GM23338 (cell line): Measurements from ENCODE around the gene ZYG11B. TPM values are rescaled to one million over a fixed set of nuclear protein-coding genes. Genes with fewer than 3 reads are reported as not detected.
"Not testable (repeated sequence)": the region's sequence is repeated elsewhere in the genome, so short reads cannot be mapped to it uniquely, and the experiment has no call there.

Experiments used
- ATAC-seq: fragments of 200-7000 bp; cut with Tn5 transposase; 3 replicates; pipeline ENCODE4 v1.9.1; 2020
- DNase-seq: peaks from one replicate; pipeline ENCODE4 v3.0.0-alpha.2; 2015; ENCODE audit warnings: low spot score
- H2AFZ ChIP-seq: fragments of 200-600 bp; sonication (generic); 2 replicates; pipeline ENCODE4 v1.8.0; 2016; ENCODE audit warnings: antibody characterized with exemption, mild to moderate bottlenecking, moderate library complexity
- H3F3A ChIP-seq: fragments of 200-600 bp; sonication (generic); replicated peaks from 2 replicates; pipeline ENCODE4 v1.8.0; 2017; ENCODE audit warnings: antibody characterized with exemption, mixed run types, low read depth
- H3K27ac ChIP-seq: fragments of 200-600 bp; sonication (generic); 2 replicates; pipeline ENCODE4 v1.6.1; 2016; ENCODE audit warnings: low read depth
- H3K27me3 ChIP-seq: fragments of 200-600 bp; sonication (generic); 2 replicates; pipeline ENCODE4 v1.8.0; 2016; ENCODE audit warnings: mild to moderate bottlenecking, mixed run types, moderate library complexity; ENCODE audit not compliant: insufficient read depth
- H3K36me3 ChIP-seq: fragments of 200-600 bp; sonication (generic); 2 replicates; pipeline ENCODE4 v1.8.0; 2016; ENCODE audit warnings: mild to moderate bottlenecking; ENCODE audit not compliant: insufficient read depth
- H3K4me1 ChIP-seq: fragments of 200-600 bp; sonication (generic); 2 replicates; pipeline ENCODE4 v1.8.0; 2016; ENCODE audit warnings: mild to moderate bottlenecking, moderate library complexity; ENCODE audit not compliant: insufficient read depth
- H3K4me2 ChIP-seq: fragments of 200-600 bp; sonication (generic); 2 replicates; pipeline ENCODE4 v1.7.1; 2017; ENCODE audit warnings: mixed run types
- H3K4me3 ChIP-seq: fragments of 200-600 bp; sonication (generic); 2 replicates; pipeline ENCODE4 v1.6.1; 2016; ENCODE audit warnings: mixed run types
- H3K79me2 ChIP-seq: fragments of 200-600 bp; sonication (generic); replicated peaks from 2 replicates; pipeline ENCODE4 v1.8.0; 2017; ENCODE audit warnings: mild to moderate bottlenecking; ENCODE audit not compliant: insufficient read depth
- H3K9me2 ChIP-seq: fragments of 200-600 bp; sonication (generic); 2 replicates; pipeline ENCODE4 v1.8.0; 2017; ENCODE audit not compliant: insufficient read depth
- H4K20me1 ChIP-seq: fragments of 200-600 bp; sonication (generic); replicated peaks from 2 replicates; pipeline ENCODE4 v1.8.0; 2017; ENCODE audit warnings: mild to moderate bottlenecking; ENCODE audit not compliant: insufficient read depth
- H3K27ac Mint-ChIP-seq: 2 replicates; pipeline ENCODE4 v1.8.0; 2020; ENCODE audit warnings: inconsistent platforms, mild to moderate bottlenecking, moderate library complexity, mixed read lengths
- H3K27me3 Mint-ChIP-seq: 3 replicates; pipeline ENCODE4 v1.8.0; 2022; ENCODE audit warnings: low read depth, mild to moderate bottlenecking, moderate library complexity, mixed read lengths, inconsistent platforms; ENCODE audit not compliant: insufficient read depth, poor library complexity
- H3K36me3 Mint-ChIP-seq: 3 replicates; pipeline ENCODE4 v1.8.0; 2021; ENCODE audit warnings: low read depth, mild to moderate bottlenecking, inconsistent platforms, moderate library complexity, mixed read lengths
- H3K4me1 Mint-ChIP-seq: 3 replicates; pipeline ENCODE4 v1.8.0; 2020; ENCODE audit warnings: mild to moderate bottlenecking, inconsistent platforms, mixed read lengths
- H3K4me3 Mint-ChIP-seq: 3 replicates; pipeline ENCODE4 v1.8.0; 2021; ENCODE audit warnings: moderate library complexity, mild to moderate bottlenecking, inconsistent platforms, mixed read lengths
- H3K9me3 Mint-ChIP-seq: 3 replicates; pipeline ENCODE4 v1.8.0; 2020; ENCODE audit warnings: moderate library complexity, mild to moderate bottlenecking, inconsistent platforms, mixed read lengths
- ZNF331 ChIP-seq: fragments of 250-450 bp; sonication (Bioruptor Pico); IDR thresholded peaks from 2 replicates; pipeline ENCODE4 v1.5.0; 2020; ENCODE audit warnings: low read depth, mild to moderate bottlenecking, moderate library complexity
- polyA plus RNA-seq: library from polyadenylated mRNA; unstranded; fragments of >200 nt; fragmentation: Nextera tagmentation; extraction: Ambion mirVana; gene quantifications from 2 replicates; pipeline ENCODE4 v1.2.1, GENCODE V29; 2016
- small RNA-seq: library from RNA; depleted of rRNA; stranded (forward); fragments of <200 nt; gene quantifications from one replicate; pipeline ENCODE3, GENCODE V24; 2014; ENCODE audit warnings: low replicate concordance
- total RNA-seq: library from RNA; depleted of rRNA; stranded (reverse); fragments of >200 nt; shearing (Covaris generic); gene quantifications from 2 replicates; pipeline ENCODE4 v1.2.3, GENCODE V29; 2014; rRNA removed

Gene ZYG11B
- total and polyA plus RNA-seq, 2 experiments from 2014 or later: 7.8 to 42.3 TPM

DNA sequence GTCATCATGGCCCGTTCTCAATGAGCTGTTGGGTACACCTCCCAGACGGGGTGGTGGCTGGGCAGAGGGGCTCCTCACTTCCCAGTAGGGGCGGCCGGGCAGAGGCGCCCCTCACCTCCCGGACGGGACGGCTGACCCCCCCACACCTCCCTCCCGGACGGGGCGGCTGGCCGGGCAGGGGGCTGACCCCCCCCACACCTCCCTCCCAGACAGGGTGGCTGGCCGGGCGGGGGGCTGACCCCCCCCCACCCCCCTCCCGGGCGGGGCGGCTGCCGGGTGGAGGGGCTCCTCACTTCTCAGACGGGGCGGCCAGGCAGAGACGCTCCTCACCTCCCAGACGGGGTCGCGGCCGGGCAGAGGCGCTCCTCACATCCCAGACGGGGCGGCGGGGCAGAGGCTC is 143.5 kb downstream of the ZYG11B start:
- not testable (repeated sequence) for H3K9me2 ChIP-seq, H3K4me1 Mint-ChIP-seq, H3K4me2 ChIP-seq, H3K27me3 ChIP-seq, H3K27ac Mint-ChIP-seq, ATAC-seq, H3K4me3 Mint-ChIP-seq, DNase-seq, H3K36me3 ChIP-seq, H3K27me3 Mint-ChIP-seq, H3K4me1 ChIP-seq, H3K4me3 ChIP-seq, H3K79me2 ChIP-seq, H4K20me1 ChIP-seq, H3F3A ChIP-seq, H3K27ac ChIP-seq, H2AFZ ChIP-seq
- Mint-ChIP-seq H3K9me3 (peaks cover 13% of the 10 kb centered on the region; the same call in 2 of the 3 replicates), H3K36me3 (peaks cover 20% of the 10 kb centered on the region)

DNA sequence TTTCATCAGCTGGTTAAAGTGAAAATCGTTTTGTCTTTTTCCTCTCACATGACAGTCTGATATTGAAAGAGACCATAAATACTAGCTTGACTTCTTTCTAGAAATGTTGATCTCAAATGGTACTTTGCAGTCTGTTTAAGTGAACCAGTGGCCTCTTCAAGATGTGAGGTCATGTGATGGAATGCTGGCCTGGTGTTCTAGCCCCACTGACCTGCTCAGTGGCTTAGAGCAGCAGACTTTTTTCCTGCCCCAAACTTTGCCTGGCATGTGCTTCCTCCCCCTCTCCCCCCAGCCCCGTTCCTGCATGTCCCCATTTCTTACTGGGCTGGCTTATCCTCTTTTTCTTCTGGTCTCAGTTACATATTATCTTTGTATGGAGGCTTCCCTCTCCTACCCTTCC is 150.6 kb downstream of the ZYG11B start:
- peak overlapping the region; percentile 24; the same call in 1 of the 2 replicates for H3K4me2 ChIP-seq
- H3K4me3 Mint-ChIP-seq: no peak overlapping the region
- peaks cover 3% of the 10 kb centered on the region; the same call in 1 of the 3 replicates for H3K36me3 Mint-ChIP-seq
- no peaks in the 10 kb centered on the region for H3K27me3 ChIP-seq
- no peak overlapping the region for H3K27ac ChIP-seq
- no peak for DNase-seq
- no peaks in the 10 kb centered on the region for H3F3A ChIP-seq
- H3K79me2 ChIP-seq: no peaks in the 10 kb centered on the region
- no peaks in the 10 kb centered on the region for H3K9me2 ChIP-seq
- H3K4me1 ChIP-seq: peaks cover 33% of the 10 kb centered on the region
- H3K36me3 ChIP-seq: no peaks in the 10 kb centered on the region
- H3K4me1 Mint-ChIP-seq: peaks cover 2% of the 10 kb centered on the region; the same call in 2 of the 3 replicates
- no peak for TF ChIP-seq ZNF331 (CRISPR knock-in tag)
- no peaks in the 10 kb centered on the region for H3K9me3 Mint-ChIP-seq
- H3K27me3 Mint-ChIP-seq: no peaks in the 10 kb centered on the region
- no peak overlapping the region for H3K27ac Mint-ChIP-seq
- H2AFZ ChIP-seq: no peak overlapping the region
- H3K4me3 ChIP-seq: no peak overlapping the region
- ATAC-seq: peak; percentile 70
- H4K20me1 ChIP-seq: no peaks in the 10 kb centered on the region

Small RNAs within 50 kb of the gene (small RNA-seq; reads per million reads assigned to genes)
- gene RN7SL62P (not detected), gene RNU2-30P (0.52 reads per million, percentile 36 among the genes with 10 or more reads in this experiment), gene RNU6-969P (not detected)

Other genes starting within 250 kb of the ZYG11B start
- gene TUT4, start 173.4 kb upstream of the ZYG11B start, total RNA-seq: 46.0 and 69.9 TPM in 2 replicates
- 94.7 and 116 TPM in 2 replicates for gene TUT4, start 173.4 kb upstream of the ZYG11B start, polyA plus RNA-seq
- gene GPX7, start 124.1 kb upstream of the ZYG11B start, total RNA-seq: 19.8 and 20.9 TPM in 2 replicates
- 10.4 and 12.8 TPM in 2 replicates for gene GPX7, start 124.1 kb upstream of the ZYG11B start, polyA plus RNA-seq
- gene SHISAL2A, start 93.3 kb upstream of the ZYG11B start, total RNA-seq: 0.10 TPM in 1 of 2 replicates, not detected in the other
- 1.2 and 1.7 TPM in 2 replicates for gene SHISAL2A, start 93.3 kb upstream of the ZYG11B start, polyA plus RNA-seq
- gene COA7, start 28.1 kb upstream of the ZYG11B start, total RNA-seq: 27.5 and 33.5 TPM in 2 replicates
- gene COA7, start 28.1 kb upstream of the ZYG11B start, polyA plus RNA-seq: 16.9 and 19.7 TPM in 2 replicates
- gene ZYG11A, start 116.3 kb downstream of the ZYG11B start, total RNA-seq: 4.3 and 4.8 TPM in 2 replicates
- 0.94 and 1.3 TPM in 2 replicates for gene ZYG11A, start 116.3 kb downstream of the ZYG11B start, polyA plus RNA-seq
- 16.7 and 17.8 TPM in 2 replicates for gene ECHDC2, start 195.3 kb downstream of the ZYG11B start, total RNA-seq
- 17.0 and 20.6 TPM in 2 replicates for gene ECHDC2, start 195.3 kb downstream of the ZYG11B start, polyA plus RNA-seq
- gene SCP2, start 200.8 kb downstream of the ZYG11B start, total RNA-seq: 59.8 and 66.3 TPM in 2 replicates
- gene SCP2, start 200.8 kb downstream of the ZYG11B start, polyA plus RNA-seq: 95.3 and 116 TPM in 2 replicates